GM23338 (cell line): ENCODE results near the gene DARS2. TPM values are rescaled to one million over a fixed set of nuclear protein-coding genes. Genes with fewer than 3 reads are reported as not detected.
"Not testable (repeated sequence)": the region's sequence is repeated elsewhere in the genome, so short reads cannot be mapped to it uniquely, and the experiment has no call there.

ENCODE experiments used
- ATAC-seq: fragments of 200-7000 bp; cut with Tn5 transposase; 3 replicates; pipeline ENCODE4 v1.9.1; 2020
- DNase-seq: peaks from one replicate; pipeline ENCODE4 v3.0.0-alpha.2; 2015; ENCODE audit warnings: low spot score
- H2AFZ ChIP-seq: fragments of 200-600 bp; sonication (generic); 2 replicates; pipeline ENCODE4 v1.8.0; 2016; ENCODE audit warnings: antibody characterized with exemption, mild to moderate bottlenecking, moderate library complexity
- H3F3A ChIP-seq: fragments of 200-600 bp; sonication (generic); replicated peaks from 2 replicates; pipeline ENCODE4 v1.8.0; 2017; ENCODE audit warnings: antibody characterized with exemption, mixed run types, low read depth
- H3K27ac ChIP-seq: fragments of 200-600 bp; sonication (generic); 2 replicates; pipeline ENCODE4 v1.6.1; 2016; ENCODE audit warnings: low read depth
- H3K27me3 ChIP-seq: fragments of 200-600 bp; sonication (generic); 2 replicates; pipeline ENCODE4 v1.8.0; 2016; ENCODE audit warnings: mild to moderate bottlenecking, mixed run types, moderate library complexity; ENCODE audit not compliant: insufficient read depth
- H3K36me3 ChIP-seq: fragments of 200-600 bp; sonication (generic); 2 replicates; pipeline ENCODE4 v1.8.0; 2016; ENCODE audit warnings: mild to moderate bottlenecking; ENCODE audit not compliant: insufficient read depth
- H3K4me1 ChIP-seq: fragments of 200-600 bp; sonication (generic); 2 replicates; pipeline ENCODE4 v1.8.0; 2016; ENCODE audit warnings: mild to moderate bottlenecking, moderate library complexity; ENCODE audit not compliant: insufficient read depth
- H3K4me2 ChIP-seq: fragments of 200-600 bp; sonication (generic); 2 replicates; pipeline ENCODE4 v1.7.1; 2017; ENCODE audit warnings: mixed run types
- H3K4me3 ChIP-seq: fragments of 200-600 bp; sonication (generic); 2 replicates; pipeline ENCODE4 v1.6.1; 2016; ENCODE audit warnings: mixed run types
- H3K79me2 ChIP-seq: fragments of 200-600 bp; sonication (generic); replicated peaks from 2 replicates; pipeline ENCODE4 v1.8.0; 2017; ENCODE audit warnings: mild to moderate bottlenecking; ENCODE audit not compliant: insufficient read depth
- H3K9me2 ChIP-seq: fragments of 200-600 bp; sonication (generic); 2 replicates; pipeline ENCODE4 v1.8.0; 2017; ENCODE audit not compliant: insufficient read depth
- H4K20me1 ChIP-seq: fragments of 200-600 bp; sonication (generic); replicated peaks from 2 replicates; pipeline ENCODE4 v1.8.0; 2017; ENCODE audit warnings: mild to moderate bottlenecking; ENCODE audit not compliant: insufficient read depth
- H3K27ac Mint-ChIP-seq: 2 replicates; pipeline ENCODE4 v1.8.0; 2020; ENCODE audit warnings: inconsistent platforms, mild to moderate bottlenecking, moderate library complexity, mixed read lengths
- H3K27me3 Mint-ChIP-seq: 3 replicates; pipeline ENCODE4 v1.8.0; 2022; ENCODE audit warnings: low read depth, mild to moderate bottlenecking, moderate library complexity, mixed read lengths, inconsistent platforms; ENCODE audit not compliant: insufficient read depth, poor library complexity
- H3K36me3 Mint-ChIP-seq: 3 replicates; pipeline ENCODE4 v1.8.0; 2021; ENCODE audit warnings: low read depth, mild to moderate bottlenecking, inconsistent platforms, moderate library complexity, mixed read lengths
- H3K4me1 Mint-ChIP-seq: 3 replicates; pipeline ENCODE4 v1.8.0; 2020; ENCODE audit warnings: mild to moderate bottlenecking, inconsistent platforms, mixed read lengths
- H3K4me3 Mint-ChIP-seq: 3 replicates; pipeline ENCODE4 v1.8.0; 2021; ENCODE audit warnings: moderate library complexity, mild to moderate bottlenecking, inconsistent platforms, mixed read lengths
- H3K9me3 Mint-ChIP-seq: 3 replicates; pipeline ENCODE4 v1.8.0; 2020; ENCODE audit warnings: moderate library complexity, mild to moderate bottlenecking, inconsistent platforms, mixed read lengths
- CREB1 ChIP-seq: fragments of 250-450 bp; sonication (Bioruptor Pico); IDR thresholded peaks from 2 replicates; pipeline ENCODE4 v1.5.0; 2020; ENCODE audit warnings: low read depth, mild to moderate bottlenecking, moderate library complexity
- EZH2 ChIP-seq: fragments of 200-600 bp; sonication (generic); IDR thresholded peaks from one replicate; pipeline ENCODE4 v1.8.0; 2017; ENCODE audit warnings: antibody characterized with exemption, mild to moderate bottlenecking, low read depth; ENCODE audit not compliant: unreplicated experiment
- EZH2phosphoT487 ChIP-seq: fragments of 200-600 bp; sonication (generic); IDR thresholded peaks from one replicate; pipeline ENCODE4 v1.8.1; 2018; ENCODE audit warnings: antibody characterized with exemption; ENCODE audit not compliant: unreplicated experiment
- JUNB ChIP-seq: IDR thresholded peaks from one replicate; pipeline ENCODE4 v1.6.1; 2016; ENCODE audit warnings: antibody characterized with exemption; ENCODE audit not compliant: unreplicated experiment
- NANOG ChIP-seq: IDR thresholded peaks from 2 replicates; pipeline ENCODE4 v1.6.1; 2016; ENCODE audit warnings: antibody characterized with exemption, borderline replicate concordance
- POLR2AphosphoS5 ChIP-seq: IDR thresholded peaks from 2 replicates; pipeline ENCODE4 v1.6.1; 2016; ENCODE audit warnings: antibody characterized with exemption, low read depth
- STAT1 ChIP-seq: IDR thresholded peaks from one replicate; pipeline ENCODE4 v1.6.1; 2016; ENCODE audit warnings: antibody characterized with exemption; ENCODE audit not compliant: unreplicated experiment
- ZNF114 ChIP-seq: fragments of 250-450 bp; sonication (Bioruptor Pico); IDR thresholded peaks from 2 replicates; pipeline ENCODE4 v1.5.0; 2020; ENCODE audit warnings: mild to moderate bottlenecking, moderate library complexity
- ZNF331 ChIP-seq: fragments of 250-450 bp; sonication (Bioruptor Pico); IDR thresholded peaks from 2 replicates; pipeline ENCODE4 v1.5.0; 2020; ENCODE audit warnings: low read depth, mild to moderate bottlenecking, moderate library complexity
- ZNF462 ChIP-seq: fragments of 250-450 bp; sonication (Bioruptor Pico); IDR thresholded peaks from 2 replicates; pipeline ENCODE4 v1.5.0; 2020; ENCODE audit warnings: mild to moderate bottlenecking, moderate library complexity
- polyA plus RNA-seq: library from polyadenylated mRNA; unstranded; fragments of >200 nt; fragmentation: Nextera tagmentation; extraction: Ambion mirVana; gene quantifications from 2 replicates; pipeline ENCODE4 v1.2.1, GENCODE V29; 2016
- total RNA-seq: library from RNA; depleted of rRNA; stranded (reverse); fragments of >200 nt; shearing (Covaris generic); gene quantifications from 2 replicates; pipeline ENCODE4 v1.2.3, GENCODE V29; 2014
- TF ChIP-seq, protein P1 (sequence below): IDR thresholded peaks from 2 replicates; pipeline ENCODE4 v1.6.1; 2016; ENCODE audit warnings: antibody characterized with exemption
- TF ChIP-seq, protein P2 (sequence below), 2 experiments: fragments of 200-600 bp in 1 of 2; sonication (generic) in 1 of 2; conservative IDR thresholded peaks; 2 replicates each; pipeline versions ENCODE4 v1.5.1 to v1.6.1; 2016 to 2017; ENCODE audit warnings: antibody characterized with exemption in 2 of 2, low read depth in 2 of 2, mild to moderate bottlenecking in 2 of 2, moderate library complexity in 1 of 2

DARS2 gene
- total and polyA plus RNA-seq, 2 experiments from 2014 or later, result 18.1 to 41.1 TPM

GRCh38 chr1:173881117-173881516, 56.6 kb downstream of the DARS2 start:
- H3K27ac Mint-ChIP-seq, H2AFZ ChIP-seq, H3K4me3 ChIP-seq, H3K4me1 ChIP-seq, H3K9me2 ChIP-seq, H3K4me1 Mint-ChIP-seq, ATAC-seq, H3K27ac ChIP-seq, H3K36me3 ChIP-seq, H3K4me3 Mint-ChIP-seq, DNase-seq, H3K79me2 ChIP-seq, H3K27me3 Mint-ChIP-seq, H4K20me1 ChIP-seq, H3F3A ChIP-seq, H3K9me3 Mint-ChIP-seq, H3K4me2 ChIP-seq, H3K27me3 ChIP-seq: not testable (repeated sequence)
- H3K36me3 Mint-ChIP-seq, result peaks cover 31% of the 10 kb centered on the region

DNA sequence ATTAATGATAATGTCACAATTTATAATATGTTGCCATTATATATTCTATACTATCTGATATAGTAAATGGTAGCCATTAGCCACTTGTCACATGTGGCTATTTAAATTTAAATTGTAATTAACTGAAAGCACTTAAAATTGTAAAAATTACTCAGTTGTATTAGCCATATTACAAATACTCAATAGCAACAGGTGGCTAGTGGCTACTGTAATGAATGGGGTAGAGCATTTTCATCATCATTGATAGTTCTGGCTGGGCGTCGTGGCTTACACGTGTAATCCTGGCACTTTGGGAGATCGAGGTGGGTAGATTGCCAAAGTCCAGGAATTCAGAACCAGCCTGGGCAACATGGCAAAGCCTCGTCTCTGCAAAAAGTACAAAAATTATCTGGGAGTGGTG, 60.2 kb downstream of the DARS2 start:
- Histone ChIP-seq H3K27me3 (no peaks in the 10 kb centered on the region), H2AFZ (no peak overlapping the region), H3K27ac (no peak overlapping the region), H3K4me1 (peaks cover 33% of the 10 kb centered on the region), H3K4me2 (no peak overlapping the region), H3F3A (no peaks in the 10 kb centered on the region), H3K79me2 (peaks cover 11% of the 10 kb centered on the region), H3K9me2 (no peaks in the 10 kb centered on the region), H3K36me3 (no peaks in the 10 kb centered on the region), H4K20me1 (no peaks in the 10 kb centered on the region), H3K4me3 (no peak overlapping the region)
- Mint-ChIP-seq H3K27me3 (peaks cover 6% of the 10 kb centered on the region), H3K27ac (no peak overlapping the region), H3K36me3 (peaks cover 21% of the 10 kb centered on the region), H3K9me3 (no peaks in the 10 kb centered on the region), H3K4me1 (peaks cover 35% of the 10 kb centered on the region), H3K4me3 (no peak overlapping the region)
- ATAC-seq (no peak), DNase-seq (no peak)
- no peak for TF ChIP-seq ZNF114 (CRISPR knock-in tag)
- TF ChIP-seq EZH2, result no peak
- TF ChIP-seq ZNF462 (CRISPR knock-in tag), result no peak
- no peak for TF ChIP-seq CREB1 (CRISPR knock-in tag)
- no peak for TF ChIP-seq POLR2AphosphoS5
- TF ChIP-seq, protein P1, sequence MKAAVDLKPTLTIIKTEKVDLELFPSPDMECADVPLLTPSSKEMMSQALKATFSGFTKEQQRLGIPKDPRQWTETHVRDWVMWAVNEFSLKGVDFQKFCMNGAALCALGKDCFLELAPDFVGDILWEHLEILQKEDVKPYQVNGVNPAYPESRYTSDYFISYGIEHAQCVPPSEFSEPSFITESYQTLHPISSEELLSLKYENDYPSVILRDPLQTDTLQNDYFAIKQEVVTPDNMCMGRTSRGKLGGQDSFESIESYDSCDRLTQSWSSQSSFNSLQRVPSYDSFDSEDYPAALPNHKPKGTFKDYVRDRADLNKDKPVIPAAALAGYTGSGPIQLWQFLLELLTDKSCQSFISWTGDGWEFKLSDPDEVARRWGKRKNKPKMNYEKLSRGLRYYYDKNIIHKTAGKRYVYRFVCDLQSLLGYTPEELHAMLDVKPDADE, result no peak
- no peak for TF ChIP-seq ZNF331 (CRISPR knock-in tag)
- TF ChIP-seq NANOG, result no peak
- no peak for TF ChIP-seq STAT1
- TF ChIP-seq, protein P2, sequence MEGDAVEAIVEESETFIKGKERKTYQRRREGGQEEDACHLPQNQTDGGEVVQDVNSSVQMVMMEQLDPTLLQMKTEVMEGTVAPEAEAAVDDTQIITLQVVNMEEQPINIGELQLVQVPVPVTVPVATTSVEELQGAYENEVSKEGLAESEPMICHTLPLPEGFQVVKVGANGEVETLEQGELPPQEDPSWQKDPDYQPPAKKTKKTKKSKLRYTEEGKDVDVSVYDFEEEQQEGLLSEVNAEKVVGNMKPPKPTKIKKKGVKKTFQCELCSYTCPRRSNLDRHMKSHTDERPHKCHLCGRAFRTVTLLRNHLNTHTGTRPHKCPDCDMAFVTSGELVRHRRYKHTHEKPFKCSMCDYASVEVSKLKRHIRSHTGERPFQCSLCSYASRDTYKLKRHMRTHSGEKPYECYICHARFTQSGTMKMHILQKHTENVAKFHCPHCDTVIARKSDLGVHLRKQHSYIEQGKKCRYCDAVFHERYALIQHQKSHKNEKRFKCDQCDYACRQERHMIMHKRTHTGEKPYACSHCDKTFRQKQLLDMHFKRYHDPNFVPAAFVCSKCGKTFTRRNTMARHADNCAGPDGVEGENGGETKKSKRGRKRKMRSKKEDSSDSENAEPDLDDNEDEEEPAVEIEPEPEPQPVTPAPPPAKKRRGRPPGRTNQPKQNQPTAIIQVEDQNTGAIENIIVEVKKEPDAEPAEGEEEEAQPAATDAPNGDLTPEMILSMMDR (conservative IDR thresholded peaks at IDR 0.05; ENCODE audit: low read depth in 2 of 2), result no peak
- no peak for TF ChIP-seq JUNB
- no peak for TF ChIP-seq EZH2phosphoT487
